Activated CD8-positive, alpha-beta T cell treated with anti-CD3 and anti-CD28 coated beads for 36 hours (primary cell): ENCODE data around the gene VKORC1. TPM values are rescaled to one million over a fixed set of nuclear protein-coding genes. Genes with fewer than 3 reads are reported as not detected.
"Not testable (repeated sequence)": the region's sequence is repeated elsewhere in the genome, so short reads cannot be mapped to it uniquely, and the experiment has no call there.

Source experiments
- ATAC-seq: fragments of 200-7000 bp; cut with Tn5 transposase; one replicate; pipeline ENCODE4 v1.10.0; 2021; ENCODE audit warnings: mild to moderate bottlenecking, moderate library complexity
- CTCF ChIA-PET: fragments of 350-600 bp; sonication (Branson Sonifier 250); formaldehyde crosslinking; loops from one replicate; lab custom pipeline; 2021; ENCODE audit warnings: antibody characterized with exemption; lab: Charles Lee
- POLR2A ChIA-PET: fragments of 350-600 bp; sonication (Branson Sonifier 250); formaldehyde crosslinking; loops from one replicate; lab custom pipeline; 2021; ENCODE audit warnings: antibody characterized with exemption; lab: Charles Lee
- DNase-seq: peaks from one replicate; pipeline ENCODE4 v3.0.0-alpha.2; 2020
- H3K27ac Mint-ChIP-seq: one replicate; pipeline ENCODE4 v1.8.0; 2021; ENCODE audit warnings: mild to moderate bottlenecking, mixed read lengths
- H3K27me3 Mint-ChIP-seq: one replicate; pipeline ENCODE4 v1.8.0; 2021; ENCODE audit warnings: mixed read lengths
- H3K36me3 Mint-ChIP-seq: one replicate; pipeline ENCODE4 v1.8.0; 2021; ENCODE audit warnings: low read depth, mixed read lengths
- H3K4me1 Mint-ChIP-seq: one replicate; pipeline ENCODE4 v1.8.0; 2021; ENCODE audit warnings: low read depth, mixed read lengths
- H3K4me3 Mint-ChIP-seq: one replicate; pipeline ENCODE4 v1.8.0; 2021; ENCODE audit warnings: mild to moderate bottlenecking, moderate library complexity, mixed read lengths
- H3K9me3 Mint-ChIP-seq: one replicate; pipeline ENCODE4 v1.8.0; 2021; ENCODE audit warnings: mixed read lengths
- intact Hi-C: fragments of 100-400 bp; cut with micrococcal nuclease; formaldehyde crosslinking; loops from one replicate; pipeline ENCODE4 v1.10.0; 2022
- total RNA-seq, 2 experiments: library from RNA; stranded (reverse); gene quantifications; one replicate each; pipeline ENCODE4 v1.2.3, GENCODE V29; 2021
- TF ChIP-seq, protein P1 (sequence below): fragments of 200-600 bp; IDR thresholded peaks from one replicate; pipeline ENCODE4 v1.8.0; 2022; ENCODE audit warnings: antibody characterized with exemption, mild to moderate bottlenecking

VKORC1 gene
- total RNA-seq, 2 experiments from 2014 or later: 68.5 to 71.5 TPM

DNA sequence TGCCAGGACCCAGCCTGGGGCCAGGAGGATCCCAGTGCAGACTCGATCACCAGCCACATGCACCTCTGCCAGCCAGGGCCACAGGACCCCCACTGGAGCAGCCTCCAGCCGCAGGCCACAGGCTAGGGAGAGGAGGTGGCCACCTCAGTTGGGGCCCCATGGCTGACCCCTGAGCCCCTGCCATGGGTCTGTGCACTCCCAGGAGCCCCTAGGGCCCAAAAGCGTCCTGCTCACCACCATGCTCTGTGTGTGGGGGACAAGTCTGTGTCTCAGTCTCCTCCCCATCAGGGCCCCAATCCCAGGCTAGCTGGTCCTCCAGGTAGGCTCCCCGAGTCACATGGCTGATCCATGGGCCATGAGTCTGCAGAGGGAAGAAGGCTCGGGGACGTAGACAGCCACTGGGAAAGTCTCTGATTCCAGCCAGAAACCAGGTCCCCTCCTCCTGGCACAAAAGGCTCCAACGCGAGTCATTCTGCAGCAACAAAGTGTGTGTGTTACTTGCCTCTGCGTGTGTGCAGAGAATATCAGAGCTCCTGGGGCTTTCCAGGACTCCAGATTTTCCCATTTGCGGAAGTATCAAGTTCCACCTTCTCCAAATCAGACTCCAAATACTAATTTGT lies 47.0 kb upstream of the VKORC1 start:
- Mint-ChIP-seq H3K27me3 (no peaks in the 10 kb centered on the region), H3K4me1 (peaks cover 7% of the 10 kb centered on the region), H3K27ac (peak overlapping the region; percentile 87), H3K4me3 (peak overlapping the region; percentile 67), H3K9me3 (no peaks in the 10 kb centered on the region), H3K36me3 (no peaks in the 10 kb centered on the region)
- intact Hi-C loops: no loop called here
- DNase-seq (no peak), ATAC-seq (no peak)
- TF ChIP-seq, protein P1, sequence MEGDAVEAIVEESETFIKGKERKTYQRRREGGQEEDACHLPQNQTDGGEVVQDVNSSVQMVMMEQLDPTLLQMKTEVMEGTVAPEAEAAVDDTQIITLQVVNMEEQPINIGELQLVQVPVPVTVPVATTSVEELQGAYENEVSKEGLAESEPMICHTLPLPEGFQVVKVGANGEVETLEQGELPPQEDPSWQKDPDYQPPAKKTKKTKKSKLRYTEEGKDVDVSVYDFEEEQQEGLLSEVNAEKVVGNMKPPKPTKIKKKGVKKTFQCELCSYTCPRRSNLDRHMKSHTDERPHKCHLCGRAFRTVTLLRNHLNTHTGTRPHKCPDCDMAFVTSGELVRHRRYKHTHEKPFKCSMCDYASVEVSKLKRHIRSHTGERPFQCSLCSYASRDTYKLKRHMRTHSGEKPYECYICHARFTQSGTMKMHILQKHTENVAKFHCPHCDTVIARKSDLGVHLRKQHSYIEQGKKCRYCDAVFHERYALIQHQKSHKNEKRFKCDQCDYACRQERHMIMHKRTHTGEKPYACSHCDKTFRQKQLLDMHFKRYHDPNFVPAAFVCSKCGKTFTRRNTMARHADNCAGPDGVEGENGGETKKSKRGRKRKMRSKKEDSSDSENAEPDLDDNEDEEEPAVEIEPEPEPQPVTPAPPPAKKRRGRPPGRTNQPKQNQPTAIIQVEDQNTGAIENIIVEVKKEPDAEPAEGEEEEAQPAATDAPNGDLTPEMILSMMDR: no peak
- ChIA-PET CTCF (interaction anchor here (0.7 to 3.8 kb wide), 46 partner anchors 11 to 319 kb away, joined by 3 to 23 read pairs (median 6); partner anchors contain the start of genes BCKDK, FUS, HSD3B7 and KAT8), POLR2A (interaction anchor here (0.6 to 5.0 kb wide), 15 partner anchors 8 to 188 kb away, joined by 3 to 59 read pairs (median 6); partner anchors contain the start of genes BCKDK, FUS, KAT8 and PYCARD)

GRCh38 chr16:31141071-31141469 lies 46.5 kb upstream of the VKORC1 start:
- H3K27me3 Mint-ChIP-seq, H3K27ac Mint-ChIP-seq, H3K4me1 Mint-ChIP-seq, H3K36me3 Mint-ChIP-seq, H3K9me3 Mint-ChIP-seq, ATAC-seq, intact Hi-C loops, DNase-seq: not testable (repeated sequence)
- peak overlapping the region; percentile 67 for H3K4me3 Mint-ChIP-seq
- CTCF ChIA-PET: interaction anchor here (1.4 to 3.0 kb wide), 8 partner anchors 11 to 187 kb away, joined by 4 to 19 read pairs (median 12); partner anchors contain the start of genes FUS and PYDC1
- POLR2A ChIA-PET: interaction anchor here (2.3 to 5.0 kb wide), 3 partner anchors 8 to 38 kb away, joined by 6 to 59 read pairs (median 12); partner anchors contain the start of gene FUS

GRCh38 chr16:31138621-31139578 lies 44.3 kb upstream of the VKORC1 start:
- Mint-ChIP-seq H3K27me3 (no peaks in the 10 kb centered on the region), H3K4me1 (peaks cover 7% of the 10 kb centered on the region), H3K27ac (no peak overlapping the region), H3K9me3 (no peaks in the 10 kb centered on the region), H3K4me3 (no peak overlapping the region), H3K36me3 (no peaks in the 10 kb centered on the region)
- ChIA-PET POLR2A (interaction anchor here (1.2 kb wide), 1 partner anchor 41 kb away, joined by 6 read pairs; the partner anchor contains the start of gene FUS), CTCF (no interaction called here)
- ATAC-seq: no peak
- intact Hi-C loops: no loop called here
- TF ChIP-seq, protein P1: no peak
- no peak for DNase-seq

DNA sequence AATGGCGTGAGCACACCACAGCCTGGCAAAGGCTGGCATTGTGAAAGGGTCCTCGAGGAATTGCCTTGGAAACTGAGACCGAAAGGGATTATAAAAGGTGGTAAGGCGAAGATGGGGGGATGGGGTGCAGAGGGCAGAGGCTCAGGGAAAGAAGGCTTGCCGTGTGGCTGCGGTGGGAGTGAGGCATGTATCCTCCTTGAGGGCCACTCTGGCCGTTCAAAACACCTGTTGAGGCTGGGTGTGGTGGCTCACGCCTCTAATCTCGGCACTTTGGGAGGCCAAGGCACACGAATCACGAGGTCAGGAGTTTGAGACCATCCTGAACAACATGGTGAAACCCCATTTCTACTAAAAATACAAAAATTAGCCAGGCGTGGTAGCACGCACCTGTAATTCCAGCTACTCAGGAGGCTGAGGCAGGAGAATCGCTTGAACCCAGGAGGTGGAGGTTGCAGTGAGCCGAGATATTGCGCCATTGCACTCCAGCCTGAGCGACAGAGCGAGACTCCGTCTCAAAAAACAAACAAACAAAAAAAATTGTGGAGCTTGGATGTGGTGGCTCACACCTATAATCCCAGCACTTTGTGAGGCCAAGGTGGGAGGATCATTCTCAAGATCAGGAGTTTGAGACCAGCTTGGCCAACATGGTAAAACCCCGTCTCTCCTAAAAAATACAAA lies 42.4 kb upstream of the VKORC1 start:
- H3K9me3 Mint-ChIP-seq, H3K4me3 Mint-ChIP-seq, H3K27ac Mint-ChIP-seq, H3K27me3 Mint-ChIP-seq, intact Hi-C loops, ATAC-seq, DNase-seq, H3K36me3 Mint-ChIP-seq, H3K4me1 Mint-ChIP-seq: not testable (repeated sequence)
- CTCF ChIA-PET: interaction anchor here (1.0 kb wide), 1 partner anchor 151 kb away, joined by 3 read pairs; no protein-coding TSS in a partner anchor
- POLR2A ChIA-PET: interaction anchor here (1.0 kb wide), 1 partner anchor 43 kb away, joined by 4 read pairs; the partner anchor contains the start of gene FUS

DNA sequence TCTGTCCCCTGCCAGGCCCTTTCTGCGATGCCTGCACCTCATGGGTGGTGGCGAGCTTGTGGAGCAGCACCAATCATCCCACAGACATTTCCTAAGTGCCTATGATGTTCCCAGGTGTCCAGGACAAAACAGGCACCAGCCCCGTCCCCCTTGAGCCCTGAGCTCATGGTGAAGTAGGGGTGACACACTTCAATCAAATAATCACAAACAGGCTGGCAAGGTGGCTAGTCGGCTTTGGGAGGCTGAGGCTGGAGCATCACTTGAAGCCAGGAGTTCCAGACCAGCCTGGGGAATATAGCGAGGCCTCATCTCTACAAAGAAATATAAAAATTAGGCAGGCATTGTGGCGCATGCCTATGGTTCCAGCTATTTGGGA lies 41.7 kb upstream of the VKORC1 start:
- no peak for ATAC-seq
- Mint-ChIP-seq H3K36me3 (no peaks in the 10 kb centered on the region), H3K27ac (no peak overlapping the region), H3K4me1 (peaks cover 2% of the 10 kb centered on the region), H3K27me3 (no peaks in the 10 kb centered on the region), H3K9me3 (no peaks in the 10 kb centered on the region), H3K4me3 (no peak overlapping the region)
- intact Hi-C loops: no loop called here
- DNase-seq: no peak
- CTCF ChIA-PET: interaction anchor here (1.6 kb wide), 1 partner anchor 20 kb away, joined by 3 read pairs; no protein-coding TSS in a partner anchor
- POLR2A ChIA-PET: interaction anchor here (1.0 kb wide), 1 partner anchor 44 kb away, joined by 4 read pairs; the partner anchor contains the start of gene FUS
- TF ChIP-seq, protein P1: no peak
